Esophagus squamous epithelium (tissue), 5 donors: ENCODE results near the gene PKD2. TPM values are rescaled to one million over a fixed set of nuclear protein-coding genes. Genes with fewer than 3 reads are reported as not detected.

Experiments used
- DNase-seq: peaks from one replicate; lab custom pipeline; 2025; lab: John Stamatoyannopoulos, UW
- H3K27ac ChIP-seq, 4 donors: fragments of 200-600 bp; sonication (generic); one replicate each; pipeline ENCODE4 v1.5.1; 2016 to 2019; ENCODE audit warnings: mild to moderate bottlenecking in 1 of 4
- H3K27me3 ChIP-seq, 4 donors: fragments of 200-600 bp; sonication (generic); 1 replicate in 3 of 4; 2 replicates in 1 of 4; pipeline versions ENCODE4 v1.5.1 to v1.6.0; 2017 to 2021; ENCODE audit warnings: antibody characterized with exemption in 1 of 4
- H3K36me3 ChIP-seq, 3 donors: fragments of 200-600 bp; sonication (generic); one replicate each; pipeline ENCODE4 v1.5.1; 2016 to 2019
- H3K4me1 ChIP-seq, 3 donors: fragments of 200-600 bp; sonication (generic); one replicate each; pipeline ENCODE4 v1.5.1; 2017 to 2019
- H3K4me3 ChIP-seq, 4 donors: fragments of 200-600 bp; sonication (generic); 1 replicate in 3 of 4; 2 replicates in 1 of 4; pipeline ENCODE4 v1.5.1; 2016 to 2019; ENCODE audit warnings: mild to moderate bottlenecking in 2 of 4, moderate library complexity in 1 of 4
- H3K9me3 ChIP-seq, 3 donors: fragments of 200-600 bp; sonication (generic); one replicate each; pipeline ENCODE4 v1.5.1; 2016 to 2019
- CTCF ChIP-seq, 6 experiments: fragments of 450-650 bp in 4 of 6; fragments of 200-600 bp in 2 of 6; sonication (generic) in 2 of 6; IDR thresholded peaks; one replicate each; pipeline ENCODE4 v1.5.1; 2016 to 2019; ENCODE audit warnings: antibody characterized with exemption in 6 of 6, mild to moderate bottlenecking in 4 of 6, moderate library complexity in 4 of 6
- POLR2A ChIP-seq, 4 donors: fragments of 450-650 bp; IDR thresholded peaks; one replicate each; pipeline ENCODE4 v1.6.1; 2017; ENCODE audit warnings: antibody characterized with exemption in 4 of 4, mild to moderate bottlenecking in 4 of 4, moderate library complexity in 3 of 4
- WGBS, 2 donors: methylation state at CpG; one replicate each; pipeline ENCODE4 v1.1.5; 2018; 5-methylcytosine and 5-hydroxymethylcytosine counted together
- intact Hi-C: fragments of 100-400 bp; cut with DNase I; formaldehyde crosslinking; loops from one replicate; pipeline ENCODE4 v1.15.0; 2022
- total RNA-seq, 4 donors: library from RNA; depleted of rRNA; stranded (reverse); fragments of >200 nt; gene quantifications; one replicate each; pipeline ENCODE4 v1.1.0, GENCODE V29; 2016
- donor health status: DM: yes; HTN: yes; CAD: no.

Gene PKD2
- total RNA-seq, 4 donors from 2014 or later, result 9.4 to 34.7 (median 13.9) TPM

GRCh38 chr4:88002786-88003185 lies 4.6 kb upstream of the PKD2 start:
- WGBS, 2 donors, result 38 to 53% methylated on average over 4 of the region's 4 CpGs
- Histone ChIP-seq H3K27me3 (no peaks in the 10 kb centered on the region), H3K27ac (no peak overlapping the region), H3K4me3 (no peak overlapping the region), H3K9me3 (no peaks in the 10 kb centered on the region), H3K4me1 (peaks cover 0 to 7% (median 0%) of the 10 kb centered on the region in 3 donors), H3K36me3 (no peaks in the 10 kb centered on the region)
- intact Hi-C loops, result no loop called here
- no peak for TF ChIP-seq CTCF (IDR thresholded peaks at IDR 0.05)
- TF ChIP-seq POLR2A (IDR thresholded peaks at IDR 0.05), result no peak
- DNase-seq, result no peak

- H3K4me3 ChIP-seq, result no peak overlapping the region
- DNase-seq, result no peak
- H3K27me3 ChIP-seq, result no peaks in the 10 kb centered on the region
- H3K9me3 ChIP-seq, result no peaks in the 10 kb centered on the region
- H3K36me3 ChIP-seq, result no peaks in the 10 kb centered on the region
- 33 to 35% methylated on average over 3 of the region's 3 CpGs for WGBS, 2 donors
- no peak for TF ChIP-seq CTCF (IDR thresholded peaks at IDR 0.05)
- TF ChIP-seq POLR2A (IDR thresholded peaks at IDR 0.05), result no peak
- intact Hi-C loops, result no loop called here
- H3K4me1 ChIP-seq, result peaks cover 0 to 8% (median 0%) of the 10 kb centered on the region in 3 donors
- no peak overlapping the region for H3K27ac ChIP-seq
Measured at GRCh38 chr4:88003261-88003660, 4.2 kb upstream of the PKD2 start.

GRCh38 chr4:88005076-88005475 lies 2.4 kb upstream of the PKD2 start:
- no peak for TF ChIP-seq CTCF (IDR thresholded peaks at IDR 0.05)
- no peak for TF ChIP-seq POLR2A (IDR thresholded peaks at IDR 0.05)
- DNase-seq, result no peak
- H3K9me3 ChIP-seq, result no peaks in the 10 kb centered on the region
- no peak overlapping the region for H3K4me3 ChIP-seq
- peak overlapping the region in 1 of 4 donors; percentile 53 for H3K27ac ChIP-seq
- peaks cover 0 to 26% (median 7%) of the 10 kb centered on the region in 3 donors for H3K4me1 ChIP-seq
- intact Hi-C loops, result no loop called here
- H3K36me3 ChIP-seq, result no peaks in the 10 kb centered on the region
- 63 to 68% methylated on average over 2 of the region's 2 CpGs for WGBS, 2 donors
- H3K27me3 ChIP-seq, result no peaks in the 10 kb centered on the region

GRCh38 chr4:88005946-88006345 lies 1.5 kb upstream of the PKD2 start:
- H3K27ac ChIP-seq, result peak overlapping the region in 1 of 4 donors; percentile 31
- no peaks in the 10 kb centered on the region for H3K27me3 ChIP-seq
- DNase-seq, result no peak
- 93 to 95% methylated on average over 10 of the region's 10 CpGs for whole genome bisulfite sequencing, 2 donors
- no peaks in the 10 kb centered on the region for H3K9me3 ChIP-seq
- TF ChIP-seq POLR2A (IDR thresholded peaks at IDR 0.05) (no peak), CTCF (IDR thresholded peaks at IDR 0.05) (no peak)
- intact Hi-C loops, result no loop called here
- peaks cover 5 to 35% (median 15%) of the 10 kb centered on the region in 3 donors for H3K4me1 ChIP-seq
- no peaks in the 10 kb centered on the region for H3K36me3 ChIP-seq
- H3K4me3 ChIP-seq, result no peak overlapping the region

GRCh38 chr4:88006956-88007303 lies 505 bp upstream of the PKD2 start:
- intact Hi-C loops, result no loop called here
- no peak for DNase-seq
- WGBS, 2 donors, result 63 to 69% methylated on average over 9 to 10 of the region's 10 CpGs
- Histone ChIP-seq H3K27me3 (no peaks in the 10 kb centered on the region), H3K4me3 (peak overlapping the region; percentile 67 to 95 (median 82)), H3K36me3 (no peaks in the 10 kb centered on the region), H3K4me1 (peaks cover 5 to 44% (median 16%) of the 10 kb centered on the region in 3 donors), H3K9me3 (no peaks in the 10 kb centered on the region), H3K27ac (peak overlapping the region; percentile 65 to 93 (median 86))
- TF ChIP-seq CTCF (IDR thresholded peaks at IDR 0.05), result no peak
- no peak for TF ChIP-seq POLR2A (IDR thresholded peaks at IDR 0.05)
